Suprapubic skin (tissue), 4 donors: ENCODE data around the gene ONECUT3. TPM values are rescaled to one million over a fixed set of nuclear protein-coding genes. Genes with fewer than 3 reads are reported as not detected.
A peak's percentile ranks its signal among the peaks of the same experiment; 100 is the strongest.
"Not testable (repeated sequence)": the region's sequence is repeated elsewhere in the genome, so short reads cannot be mapped to it uniquely, and the experiment has no call there.

Experiments
- DNase-seq, 2 donors: peaks; one replicate each; pipeline ENCODE4 v3.0.0-alpha.2; 2019; ENCODE audit warnings: low spot score in 2 of 2
- H3K27ac ChIP-seq: fragments of 200-600 bp; sonication (generic); one replicate; pipeline ENCODE4 v1.5.1; 2019
- H3K27me3 ChIP-seq: fragments of 200-600 bp; sonication (generic); one replicate; pipeline ENCODE4 v1.5.1; 2019
- H3K36me3 ChIP-seq: fragments of 200-600 bp; sonication (generic); one replicate; pipeline ENCODE4 v1.5.1; 2019
- H3K4me1 ChIP-seq: fragments of 200-600 bp; sonication (generic); one replicate; pipeline ENCODE4 v1.5.1; 2019
- H3K4me3 ChIP-seq: fragments of 200-600 bp; sonication (generic); one replicate; pipeline ENCODE4 v1.5.1; 2019; ENCODE audit warnings: mild to moderate bottlenecking
- H3K9me3 ChIP-seq: fragments of 200-600 bp; sonication (generic); one replicate; pipeline ENCODE4 v1.5.1; 2019
- CTCF ChIP-seq, 2 donors: fragments of 200-600 bp in 1 of 2; fragments of 450-650 bp in 1 of 2; sonication (generic) in 1 of 2; IDR thresholded peaks; one replicate each; pipeline ENCODE4 v1.5.1; 2016 to 2019; ENCODE audit warnings: antibody characterized with exemption in 2 of 2, mild to moderate bottlenecking in 1 of 2, moderate library complexity in 1 of 2
- EP300 ChIP-seq: sonication (generic); formaldehyde crosslinking; IDR thresholded peaks from one replicate; pipeline ENCODE4 v1.6.1; 2017; ENCODE audit warnings: antibody characterized with exemption
- POLR2A ChIP-seq, 2 donors: fragments of 450-650 bp; IDR thresholded peaks; one replicate each; pipeline ENCODE4 v1.6.1; 2017; ENCODE audit warnings: antibody characterized with exemption in 2 of 2, mild to moderate bottlenecking in 2 of 2, moderate library complexity in 2 of 2
- POLR2AphosphoS5 ChIP-seq, 3 donors: sonication (generic); formaldehyde crosslinking; IDR thresholded peaks; one replicate each; pipeline ENCODE4 v1.6.1; 2017; ENCODE audit warnings: antibody characterized with exemption in 3 of 3
- WGBS: methylation state at CpG from one replicate; pipeline ENCODE4 v1.1.5; 2018; 5-methylcytosine and 5-hydroxymethylcytosine counted together
- total RNA-seq, 4 donors: library from RNA; depleted of rRNA; stranded (reverse); fragments of >200 nt; gene quantifications; one replicate each; pipeline ENCODE4 v1.1.0, GENCODE V29; 2016

The ONECUT3 gene
- total RNA-seq, 4 donors from 2014 or later, result not detected

GRCh38 chr19:1796395-1797142 lies 43.3 kb downstream of the ONECUT3 start:
- H3K9me3 ChIP-seq, result no peaks in the 10 kb centered on the region
- H3K4me1 ChIP-seq, result peaks cover 12% of the 10 kb centered on the region
- H3K27ac ChIP-seq, result no peak overlapping the region
- TF ChIP-seq EP300 (no peak), POLR2A (IDR thresholded peaks at IDR 0.05) (no peak), POLR2AphosphoS5 (IDR thresholded peaks at IDR 0.05) (no peak), CTCF (IDR thresholded peaks at IDR 0.05) (no peak)
- no peaks in the 10 kb centered on the region for H3K36me3 ChIP-seq
- H3K27me3 ChIP-seq, result peaks cover 26% of the 10 kb centered on the region
- DNase-seq, result peak in 1 of 2 donors; percentile 57
- no peak overlapping the region for H3K4me3 ChIP-seq
- WGBS, result 64% methylated on average over 11 of the region's 52 CpGs

- H3K9me3 ChIP-seq, H3K4me3 ChIP-seq, H3K36me3 ChIP-seq, H3K27ac ChIP-seq, DNase-seq: not testable (repeated sequence)
- WGBS, result 87% methylated on average over 7 of the region's 7 CpGs
- peaks cover 12% of the 10 kb centered on the region for H3K4me1 ChIP-seq
- peaks cover 22% of the 10 kb centered on the region for H3K27me3 ChIP-seq
These were observed 44.0 kb downstream of the ONECUT3 start for GRCh38 chr19:1797313-1797712.

- Histone ChIP-seq H3K9me3 (no peaks in the 10 kb centered on the region), H3K36me3 (no peaks in the 10 kb centered on the region), H3K27ac (no peak overlapping the region), H3K4me3 (no peak overlapping the region), H3K4me1 (peaks cover 12% of the 10 kb centered on the region), H3K27me3 (peaks cover 19% of the 10 kb centered on the region)
- no peak for TF ChIP-seq EP300
- TF ChIP-seq POLR2A (IDR thresholded peaks at IDR 0.05), result no peak
- no peak for TF ChIP-seq CTCF (IDR thresholded peaks at IDR 0.05)
- no peak for TF ChIP-seq POLR2AphosphoS5 (IDR thresholded peaks at IDR 0.05)
- peak in 1 of 2 donors; percentile 53 for DNase-seq
- 83% methylated on average over 36 of the region's 36 CpGs for WGBS
These were observed 46.5 kb downstream of the ONECUT3 start for GRCh38 chr19:1799695-1800342.

GRCh38 chr19:1804858-1805257 lies 51.6 kb downstream of the ONECUT3 start:
- peaks cover 6% of the 10 kb centered on the region for H3K4me1 ChIP-seq
- DNase-seq, result no peak
- H3K4me3 ChIP-seq, result no peak overlapping the region
- H3K9me3 ChIP-seq, result no peaks in the 10 kb centered on the region
- TF ChIP-seq CTCF (IDR thresholded peaks at IDR 0.05) (no peak), POLR2A (IDR thresholded peaks at IDR 0.05) (no peak), EP300 (no peak), POLR2AphosphoS5 (IDR thresholded peaks at IDR 0.05) (no peak)
- WGBS, result 87% methylated on average over 6 of the region's 6 CpGs
- no peak overlapping the region for H3K27ac ChIP-seq
- H3K36me3 ChIP-seq, result no peaks in the 10 kb centered on the region
- H3K27me3 ChIP-seq, result no peaks in the 10 kb centered on the region

GRCh38 chr19:1805401-1806183 lies 52.3 kb downstream of the ONECUT3 start:
- TF ChIP-seq POLR2A (IDR thresholded peaks at IDR 0.05) (no peak), EP300 (no peak), POLR2AphosphoS5 (IDR thresholded peaks at IDR 0.05) (no peak), CTCF (IDR thresholded peaks at IDR 0.05) (no peak)
- H3K27ac ChIP-seq, result no peak overlapping the region
- no peak overlapping the region for H3K4me3 ChIP-seq
- peak in 1 of 2 donors; percentile 57 for DNase-seq
- H3K36me3 ChIP-seq, result no peaks in the 10 kb centered on the region
- peaks cover 6% of the 10 kb centered on the region for H3K4me1 ChIP-seq
- H3K9me3 ChIP-seq, result no peaks in the 10 kb centered on the region
- 87% methylated on average over 15 of the region's 24 CpGs for WGBS
- no peaks in the 10 kb centered on the region for H3K27me3 ChIP-seq
